ENCODE results near the gene PIRT.

GRCh38 chr17:10799407-10799806, 38.5 kb downstream of the PIRT start:
- TF ChIP-seq CTCF (IDR thresholded peaks at IDR 0.05) (no peak), POLR2AphosphoS5 (IDR thresholded peaks at IDR 0.05) (no peak), POLR2A (IDR thresholded peaks at IDR 0.05) (no peak), EP300 (IDR thresholded peaks at IDR 0.05) (no peak)
